Measurements from ENCODE around the gene CFAP43. TPM values are rescaled to one million over a fixed set of nuclear protein-coding genes. Genes with fewer than 3 reads are reported as not detected.

The CFAP43 gene
- total RNA-seq, 4 donors from 2014 or later: 0.76 to 1.5 (median 0.99) TPM

DNA sequence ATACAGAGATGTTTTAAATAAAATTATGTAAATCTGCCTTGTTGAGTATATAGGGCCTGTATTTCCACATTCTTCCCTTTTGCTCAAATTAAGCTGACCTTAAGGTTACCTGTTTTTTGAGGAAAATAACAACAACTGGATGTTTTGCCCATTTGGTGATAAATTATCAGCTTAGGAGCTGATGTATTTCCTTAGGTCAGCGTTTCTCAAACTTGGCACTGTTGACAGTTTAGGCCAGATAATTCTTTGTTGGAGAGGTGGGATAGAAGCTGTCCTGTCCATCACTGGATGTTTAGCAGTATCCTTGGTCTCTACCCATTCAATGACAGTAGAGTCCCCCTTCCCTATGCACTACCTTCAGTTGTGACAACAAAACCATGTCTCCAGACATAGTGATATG lies 44.0 kb upstream of the CFAP43 start:
- Histone ChIP-seq H3K36me3 (no peaks in the 10 kb centered on the region), H3K27ac (no peak overlapping the region), H3K9me3 (no peaks in the 10 kb centered on the region), H3K27me3 (peaks cover 6% of the 10 kb centered on the region), H3K4me1 (peaks cover 11% of the 10 kb centered on the region), H3K4me3 (peak overlapping the region; percentile 54)
- WGBS: 60% methylated on average over 1 of the region's 1 CpG
- TF ChIP-seq POLR2AphosphoS5 (IDR thresholded peaks at IDR 0.05) (no peak), POLR2A (IDR thresholded peaks at IDR 0.05) (no peak)
- TF ChIP-seq, protein P1, sequence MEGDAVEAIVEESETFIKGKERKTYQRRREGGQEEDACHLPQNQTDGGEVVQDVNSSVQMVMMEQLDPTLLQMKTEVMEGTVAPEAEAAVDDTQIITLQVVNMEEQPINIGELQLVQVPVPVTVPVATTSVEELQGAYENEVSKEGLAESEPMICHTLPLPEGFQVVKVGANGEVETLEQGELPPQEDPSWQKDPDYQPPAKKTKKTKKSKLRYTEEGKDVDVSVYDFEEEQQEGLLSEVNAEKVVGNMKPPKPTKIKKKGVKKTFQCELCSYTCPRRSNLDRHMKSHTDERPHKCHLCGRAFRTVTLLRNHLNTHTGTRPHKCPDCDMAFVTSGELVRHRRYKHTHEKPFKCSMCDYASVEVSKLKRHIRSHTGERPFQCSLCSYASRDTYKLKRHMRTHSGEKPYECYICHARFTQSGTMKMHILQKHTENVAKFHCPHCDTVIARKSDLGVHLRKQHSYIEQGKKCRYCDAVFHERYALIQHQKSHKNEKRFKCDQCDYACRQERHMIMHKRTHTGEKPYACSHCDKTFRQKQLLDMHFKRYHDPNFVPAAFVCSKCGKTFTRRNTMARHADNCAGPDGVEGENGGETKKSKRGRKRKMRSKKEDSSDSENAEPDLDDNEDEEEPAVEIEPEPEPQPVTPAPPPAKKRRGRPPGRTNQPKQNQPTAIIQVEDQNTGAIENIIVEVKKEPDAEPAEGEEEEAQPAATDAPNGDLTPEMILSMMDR (IDR thresholded peaks at IDR 0.05): no peak
- no peak for DNase-seq (ENCODE audit: low spot score in 2 of 2)

DNA sequence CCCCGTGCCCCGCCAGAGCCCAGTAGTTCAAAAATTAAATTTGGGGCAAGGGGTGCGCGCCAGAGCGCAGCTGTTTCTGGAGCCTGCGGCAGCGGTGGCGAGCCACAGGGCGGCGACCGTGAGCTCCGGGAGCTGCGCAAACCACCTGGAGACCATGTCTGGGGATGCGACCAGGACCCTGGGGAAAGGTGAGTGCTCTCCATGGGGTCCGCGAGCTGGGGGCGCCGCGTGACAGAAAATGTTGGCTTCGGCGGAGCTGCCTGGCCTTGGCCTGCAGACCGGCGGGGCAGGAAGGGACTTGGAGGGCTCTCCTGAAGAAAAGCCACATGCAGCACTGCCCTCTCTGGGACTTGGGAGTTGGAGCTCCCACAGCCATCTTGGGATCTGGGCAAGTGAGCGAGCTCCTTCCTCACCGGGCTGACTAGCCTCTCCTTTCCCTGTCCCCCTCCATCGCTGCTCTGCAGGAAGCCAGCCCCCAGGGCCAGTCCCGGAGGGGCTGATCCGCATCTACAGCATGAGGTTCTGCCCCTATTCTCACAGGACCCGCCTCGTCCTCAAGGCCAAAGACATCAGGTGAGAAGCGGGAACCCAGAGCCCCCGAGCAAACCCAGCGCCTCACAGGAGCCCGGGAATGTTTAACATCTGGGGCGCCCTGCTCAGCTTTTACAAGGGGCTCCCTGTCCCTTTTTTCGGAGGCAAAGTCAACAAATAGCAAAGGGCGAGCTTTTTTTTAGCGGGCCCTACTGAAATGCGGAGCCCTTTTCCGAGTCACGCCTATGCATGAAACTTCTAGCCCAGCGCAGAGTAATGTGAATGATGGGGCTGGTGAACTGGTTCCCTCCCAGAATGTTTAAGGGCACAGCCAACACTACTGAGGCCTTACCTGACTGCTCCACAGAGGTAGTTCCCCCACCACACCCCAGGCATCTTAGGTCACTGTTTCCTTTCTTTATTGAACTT lies 42.9 kb upstream of the CFAP43 start:
- Histone ChIP-seq H3K9me3 (no peaks in the 10 kb centered on the region), H3K4me3 (peak overlapping the region; percentile 54), H3K4me1 (peaks cover 11% of the 10 kb centered on the region), H3K27me3 (peaks cover 6% of the 10 kb centered on the region), H3K36me3 (no peaks in the 10 kb centered on the region), H3K27ac (peak overlapping the region; percentile 83)
- DNase-seq (ENCODE audit: low spot score in 2 of 2): no peak
- WGBS: 7% methylated on average over 37 of the region's 42 CpGs
- TF ChIP-seq POLR2A (IDR thresholded peaks at IDR 0.05) (no peak), EP300 (IDR thresholded peaks at IDR 0.05) (no peak), POLR2AphosphoS5 (IDR thresholded peaks at IDR 0.05) (no peak)
- TF ChIP-seq, protein P1 (IDR thresholded peaks at IDR 0.05): peak; percentile 62 to 88

DNA sequence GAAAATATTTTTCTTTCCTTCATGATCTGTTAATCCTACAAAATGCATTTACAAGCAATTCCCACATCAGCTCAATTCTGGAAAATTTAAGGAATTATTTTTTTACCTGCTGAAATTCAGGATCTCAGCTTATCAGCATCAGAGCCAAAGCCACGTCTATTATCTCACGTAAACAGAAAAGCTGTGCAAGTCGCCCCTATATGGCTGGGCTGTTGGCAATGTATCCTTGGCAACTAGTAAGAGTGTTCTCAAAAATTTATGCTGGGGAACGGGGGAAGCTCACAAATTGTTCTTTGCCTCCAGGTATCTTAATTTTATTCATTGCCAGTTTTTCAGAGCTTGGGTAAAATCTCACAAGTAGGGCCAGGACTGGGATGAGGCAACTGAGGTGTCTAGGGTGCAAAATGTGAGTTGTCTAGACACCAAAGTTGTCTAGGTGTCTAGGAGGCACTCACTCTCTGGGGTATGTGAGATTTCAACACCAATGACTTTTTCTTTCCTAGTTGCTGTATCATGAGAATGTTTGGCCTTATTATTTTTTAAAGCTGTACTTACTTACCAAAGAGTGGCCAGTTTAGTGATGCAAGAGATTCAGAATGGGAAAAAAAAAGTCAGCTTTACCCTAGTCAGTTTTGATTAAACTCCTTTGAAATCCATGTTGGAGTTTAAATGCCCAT lies 41.9 kb upstream of the CFAP43 start:
- WGBS: 74% methylated on average over 4 of the region's 4 CpGs
- TF ChIP-seq, protein P1 (IDR thresholded peaks at IDR 0.05): no peak
- no peak for TF ChIP-seq POLR2AphosphoS5 (IDR thresholded peaks at IDR 0.05)
- no peak for TF ChIP-seq POLR2A (IDR thresholded peaks at IDR 0.05)
- TF ChIP-seq EP300 (IDR thresholded peaks at IDR 0.05): no peak
- H3K27me3 ChIP-seq: peaks cover 6% of the 10 kb centered on the region
- no peak overlapping the region for H3K27ac ChIP-seq
- peaks cover 18% of the 10 kb centered on the region for H3K4me1 ChIP-seq
- H3K9me3 ChIP-seq: no peaks in the 10 kb centered on the region
- DNase-seq (ENCODE audit: low spot score in 2 of 2): no peak
- peak overlapping the region; percentile 54 for H3K4me3 ChIP-seq
- no peaks in the 10 kb centered on the region for H3K36me3 ChIP-seq

DNA sequence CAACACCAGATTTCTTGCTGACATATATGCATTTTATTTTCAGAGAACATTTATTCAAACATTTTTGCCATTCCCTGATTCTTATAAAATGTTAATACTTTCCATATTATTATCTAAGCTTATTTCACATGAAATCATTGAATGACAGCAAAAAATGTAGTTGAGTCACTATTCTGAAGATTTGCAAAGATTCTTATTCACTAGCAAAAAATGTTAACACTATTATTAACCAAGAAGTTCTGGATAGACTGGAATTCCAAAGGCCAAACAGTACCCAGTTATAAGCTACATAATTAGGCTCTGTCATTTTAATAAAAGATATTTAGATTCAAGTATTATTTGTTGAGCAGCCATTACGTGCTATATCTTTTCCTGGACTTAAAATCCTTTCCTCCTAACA lies 41.1 kb upstream of the CFAP43 start:
- Histone ChIP-seq H3K9me3 (no peaks in the 10 kb centered on the region), H3K27me3 (peaks cover 6% of the 10 kb centered on the region), H3K4me1 (peaks cover 20% of the 10 kb centered on the region), H3K4me3 (no peak overlapping the region), H3K36me3 (no peaks in the 10 kb centered on the region), H3K27ac (no peak overlapping the region)
- 70% methylated on average over 1 of the region's 1 CpG for WGBS
- TF ChIP-seq POLR2A (IDR thresholded peaks at IDR 0.05) (no peak), POLR2AphosphoS5 (IDR thresholded peaks at IDR 0.05) (no peak), EP300 (IDR thresholded peaks at IDR 0.05) (no peak)
- TF ChIP-seq, protein P1 (IDR thresholded peaks at IDR 0.05): no peak
- DNase-seq (ENCODE audit: low spot score in 2 of 2): no peak

Measured in suprapubic skin (tissue), 4 donors.